ENCODE measurements around the gene SLC43A3. TPM values are rescaled to one million over a fixed set of nuclear protein-coding genes. Genes with fewer than 3 reads are reported as not detected.

Gene SLC43A3
- 10.3 and 16.4 TPM in 2 replicates for total RNA-seq

DNA sequence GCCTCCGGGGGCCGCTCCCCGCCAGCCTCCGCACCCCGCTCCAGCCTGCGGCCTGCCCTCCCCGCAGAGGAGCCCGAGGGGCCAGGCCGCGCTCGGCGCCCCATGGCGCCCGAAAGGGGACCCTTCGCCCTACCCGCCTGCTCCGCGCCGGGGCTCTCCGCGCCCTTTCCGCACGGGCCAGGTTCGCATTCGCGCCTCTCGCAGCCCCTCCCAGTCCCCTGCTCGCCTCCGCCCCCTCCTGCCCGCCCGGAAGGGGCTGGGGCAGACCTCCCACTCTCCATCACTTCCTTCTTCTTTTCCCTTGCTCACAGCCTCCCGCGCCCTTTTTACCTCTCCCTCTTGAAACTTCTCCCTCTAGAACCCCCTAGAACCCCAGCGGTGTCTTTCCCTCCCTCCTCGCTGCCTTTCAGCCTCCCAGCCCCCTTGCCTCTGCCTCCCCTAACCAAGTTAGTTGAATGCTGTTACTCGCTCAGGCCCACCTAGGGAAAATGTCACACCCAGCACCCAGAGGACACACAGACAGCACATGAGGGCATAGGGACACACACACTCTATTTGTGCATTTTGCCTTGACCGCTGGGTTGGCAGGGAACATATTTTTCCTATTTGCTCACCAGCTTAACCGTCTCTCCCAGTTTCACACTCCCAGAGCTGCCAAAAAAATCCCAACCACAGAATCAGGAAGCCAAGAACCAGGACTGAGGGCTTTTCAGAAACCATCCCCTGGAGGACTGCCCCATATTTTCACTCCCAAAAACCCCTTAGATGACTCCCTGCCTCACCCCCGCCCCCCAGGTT lies at the start of gene SLC43A3:
Gene SLC43A3 (minus strand): TSS at position 193 of the 798 bp plus-strand sequence. CDS start 949 bp downstream, outside the sequence.

DNA sequence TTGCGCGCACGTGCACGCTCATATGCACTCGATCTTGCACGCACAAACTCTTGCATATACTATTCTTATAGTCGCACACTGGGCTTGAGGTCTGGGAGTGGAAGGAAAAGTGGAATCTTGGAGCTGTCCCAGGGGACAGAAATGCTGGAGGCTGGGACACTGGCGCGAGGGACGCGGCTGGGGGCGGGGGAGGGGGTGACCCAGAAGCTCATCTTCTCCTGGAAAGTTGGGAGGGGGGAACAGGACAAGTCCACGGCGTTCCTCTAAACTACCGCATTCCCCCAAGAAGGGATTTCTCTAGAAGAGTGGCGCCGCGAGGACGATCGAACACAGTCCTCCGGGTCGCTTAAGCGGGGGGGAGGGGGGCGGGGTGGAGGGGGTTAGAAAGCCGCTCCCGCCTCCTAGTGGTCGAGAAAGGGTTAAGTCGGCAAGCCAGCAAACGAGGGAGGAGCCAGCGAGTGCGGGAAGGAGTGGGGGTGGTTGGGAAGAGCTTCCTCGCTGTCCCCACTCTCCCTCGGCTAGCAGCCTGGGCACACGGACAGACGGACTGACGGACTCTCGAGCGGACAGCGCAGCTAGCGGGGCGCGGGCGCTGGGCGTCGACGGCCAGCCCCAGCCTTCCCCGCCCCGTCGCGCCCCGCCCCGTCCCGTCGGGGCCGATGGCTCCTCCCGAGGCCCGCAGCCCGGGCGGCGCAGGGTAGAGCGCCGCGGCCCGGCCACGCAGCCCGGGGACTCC lies 33.3 kb upstream of the SLC43A3 start, which contains the start of gene RTN4RL2:
Gene RTN4RL2 (plus strand): TSS at position 507 of the 736 bp plus-strand sequence. CDS start 338 bp downstream, outside the sequence.

DNA sequence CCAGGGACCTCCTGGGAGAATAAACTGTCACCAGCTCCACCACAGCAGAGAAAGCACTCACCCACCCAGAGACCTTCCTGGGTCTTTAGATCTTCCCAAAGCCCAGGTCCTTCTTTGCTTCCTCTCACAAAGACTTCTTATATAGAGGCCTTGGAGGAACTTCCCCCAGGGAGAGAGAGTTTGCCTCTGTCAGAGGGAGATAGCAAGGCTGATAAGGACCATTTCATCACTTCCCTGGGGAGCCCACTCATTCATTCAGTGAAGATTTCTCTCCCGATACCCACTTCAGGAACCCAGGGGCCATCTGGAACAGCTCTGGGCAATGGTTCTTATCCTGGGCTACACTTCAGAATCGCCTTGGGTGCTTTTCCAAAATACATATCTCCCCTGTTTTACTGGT lies 36.4 kb downstream of the SLC43A3 start, which contains the start of gene PRG2:
Gene PRG2 (minus strand): TSS at position 116 of the 400 bp plus-strand sequence. CDS start 706 bp downstream, outside the sequence.

DNA sequence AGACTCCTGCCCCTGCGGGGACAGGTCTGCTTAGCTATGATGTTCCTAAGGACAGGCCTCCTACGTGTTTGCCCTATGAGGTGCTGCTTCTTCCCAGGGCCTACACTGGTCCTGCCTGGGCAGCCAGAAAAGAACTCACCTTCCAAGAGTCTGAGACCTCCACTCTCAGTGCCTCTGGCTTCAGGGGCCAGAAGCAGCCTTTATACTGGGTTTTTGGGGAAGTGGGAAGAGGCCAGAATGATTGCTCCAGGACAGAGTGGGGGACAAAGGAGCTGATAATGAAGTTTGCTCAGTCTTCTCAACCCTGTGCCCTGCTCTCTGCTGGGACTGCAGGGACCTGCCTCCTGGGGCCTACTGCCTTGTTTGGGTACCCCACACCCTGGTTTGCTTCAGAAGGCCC lies 45.9 kb downstream of the SLC43A3 start, which contains the start of gene PRG3:
Gene PRG3 (minus strand): TSS at position 176 of the 400 bp plus-strand sequence. CDS start 442 bp downstream, outside the sequence.

Other genes with a start within 250 kb of the SLC43A3 start
- gene LRRC55, start 245.2 kb downstream of the SLC43A3 start, total RNA-seq = not detected in 2 replicates
- 0.19 and 0.66 TPM in 2 replicates for gene APLNR, start 189.9 kb downstream of the SLC43A3 start, total RNA-seq
- 57.5 and 73.6 TPM in 2 replicates for gene TNKS1BP1, start 102.2 kb downstream of the SLC43A3 start, total RNA-seq
- gene SSRP1, start 91.2 kb downstream of the SLC43A3 start, total RNA-seq = 63.7 and 83.0 TPM in 2 replicates
- gene P2RX3, start 88.8 kb downstream of the SLC43A3 start, total RNA-seq = not detected in 2 replicates
- not detected in 2 replicates for gene PRG3, start 46.0 kb downstream of the SLC43A3 start, total RNA-seq
- not detected in 2 replicates for gene PRG2, start 36.5 kb downstream of the SLC43A3 start, total RNA-seq
- not detected in 2 replicates for gene RTN4RL2, start 33.4 kb upstream of the SLC43A3 start, total RNA-seq
- 6.2 and 8.3 TPM in 2 replicates for gene SLC43A1, start 88.6 kb upstream of the SLC43A3 start, total RNA-seq
- 50.9 and 68.6 TPM in 2 replicates for gene TIMM10, start 103.6 kb upstream of the SLC43A3 start, total RNA-seq
- gene SMTNL1, start 110.5 kb upstream of the SLC43A3 start, total RNA-seq = not detected in 2 replicates
- 44.3 and 44.8 TPM in 2 replicates for gene UBE2L6, start 140.6 kb upstream of the SLC43A3 start, total RNA-seq
- 6.3 and 9.5 TPM in 2 replicates for gene SERPING1, start 170.6 kb upstream of the SLC43A3 start, total RNA-seq
- 0.79 and 1.4 TPM in 2 replicates for gene YPEL4, start 222.8 kb upstream of the SLC43A3 start, total RNA-seq
- 11.8 and 14.9 TPM in 2 replicates for gene CLP1, start 230.6 kb upstream of the SLC43A3 start, total RNA-seq
- gene ZDHHC5, start 241.0 kb upstream of the SLC43A3 start, total RNA-seq = 30.7 and 33.3 TPM in 2 replicates